Astrocyte (in vitro differentiated cells and primary cell): ENCODE measurements around the gene HEATR9. TPM values are rescaled to one million over a fixed set of nuclear protein-coding genes. Genes with fewer than 3 reads are reported as not detected.

Experiments
- DNase-seq: peaks from one replicate; pipeline ENCODE4 v3.0.0-alpha.2; 2010; ENCODE audit warnings: low read depth
- FAIRE-seq: peaks from 2 replicates; lab custom pipeline; 2011; peaks lifted over from hg19 to GRCh38; lab: Jason Lieb, UNC
- H2AFZ ChIP-seq: 2 replicates; pipeline ENCODE4 v1.6.0; 2012; ENCODE audit warnings: low read depth, low read length, inconsistent platforms
- H3K27ac ChIP-seq: 2 replicates; pipeline ENCODE4 v1.5.1; 2011; ENCODE audit warnings: low read depth, low read length, inconsistent platforms
- H3K27me3 ChIP-seq: 2 replicates; pipeline ENCODE4 v1.6.0; 2011; ENCODE audit warnings: low read length, inconsistent platforms; ENCODE audit not compliant: insufficient read depth
- H3K36me3 ChIP-seq: 2 replicates; pipeline ENCODE4 v1.5.1; 2011; ENCODE audit warnings: low read length, inconsistent platforms; ENCODE audit not compliant: insufficient read depth
- H3K4me1 ChIP-seq: 2 replicates; pipeline ENCODE4 v1.5.1; 2011; ENCODE audit warnings: low read length, inconsistent platforms; ENCODE audit not compliant: insufficient read depth
- H3K4me2 ChIP-seq: 2 replicates; pipeline ENCODE4 v1.6.0; 2012; ENCODE audit warnings: low read length, inconsistent platforms
- H3K4me3 ChIP-seq: 2 replicates; pipeline ENCODE4 v1.5.1; 2011; ENCODE audit warnings: low read depth, mild to moderate bottlenecking, low read length, inconsistent platforms; ENCODE audit not compliant: insufficient read depth
- H3K79me2 ChIP-seq: 2 replicates; pipeline ENCODE4 v1.6.0; 2012; ENCODE audit warnings: mild to moderate bottlenecking, low read length, inconsistent platforms; ENCODE audit not compliant: insufficient read depth
- H3K9ac ChIP-seq: 2 replicates; pipeline ENCODE4 v1.6.0; 2012; ENCODE audit warnings: mild to moderate bottlenecking, low read length, inconsistent platforms
- H3K9me3 ChIP-seq: 2 replicates; pipeline ENCODE4 v1.5.1; 2012; ENCODE audit warnings: low read depth, mild to moderate bottlenecking, low read length, inconsistent platforms; ENCODE audit not compliant: insufficient read depth
- H4K20me1 ChIP-seq: 2 replicates; pipeline ENCODE4 v1.6.0; 2012; ENCODE audit warnings: low read length, inconsistent platforms; ENCODE audit not compliant: insufficient read depth
- H3K27ac Mint-ChIP-seq: one replicate; pipeline ENCODE4 v1.8.0; 2021; ENCODE audit warnings: mild to moderate bottlenecking, mixed read lengths; ENCODE audit not compliant: unreplicated experiment
- H3K27me3 Mint-ChIP-seq: one replicate; pipeline ENCODE4 v1.8.0; 2021; ENCODE audit warnings: low read depth, mixed read lengths; ENCODE audit not compliant: unreplicated experiment
- H3K36me3 Mint-ChIP-seq: one replicate; pipeline ENCODE4 v1.8.0; 2021; ENCODE audit warnings: low read depth, mixed read lengths; ENCODE audit not compliant: unreplicated experiment
- H3K4me1 Mint-ChIP-seq: one replicate; pipeline ENCODE4 v1.8.0; 2021; ENCODE audit warnings: low read depth, mixed read lengths; ENCODE audit not compliant: unreplicated experiment
- H3K4me3 Mint-ChIP-seq: one replicate; pipeline ENCODE4 v1.8.0; 2021; ENCODE audit warnings: mild to moderate bottlenecking, moderate library complexity, mixed read lengths; ENCODE audit not compliant: unreplicated experiment
- H3K9me3 Mint-ChIP-seq: one replicate; pipeline ENCODE4 v1.8.0; 2021; ENCODE audit warnings: mild to moderate bottlenecking, mixed read lengths; ENCODE audit not compliant: unreplicated experiment
- CTCF ChIP-seq: IDR thresholded peaks from 2 replicates; pipeline ENCODE4 v1.5.1; 2011; ENCODE audit warnings: low read depth, mild to moderate bottlenecking, inconsistent platforms, low read length, moderate library complexity; ENCODE audit not compliant: insufficient read depth
- EZH2 ChIP-seq: IDR thresholded peaks from 2 replicates; pipeline ENCODE4 v1.6.1; 2012; ENCODE audit warnings: mild to moderate bottlenecking, low read length, inconsistent platforms; ENCODE audit not compliant: insufficient read depth
- total RNA-seq: library from RNA; stranded (reverse); gene quantifications from 2 replicates; pipeline ENCODE4 v1.2.1, GENCODE V29; 2021

The HEATR9 gene
- total RNA-seq, 1 donor from 2014 or later, result not detected

- H3K4me2 ChIP-seq, result no peak overlapping the region
- Mint-ChIP-seq H3K9me3 (no peaks in the 10 kb centered on the region), H3K4me3 (no peak overlapping the region), H3K36me3 (peaks cover 14% of the 10 kb centered on the region), H3K4me1 (peaks cover 5% of the 10 kb centered on the region), H3K27me3 (no peaks in the 10 kb centered on the region), H3K27ac (no peak overlapping the region)
- no peak overlapping the region for H3K27ac ChIP-seq
- no peaks in the 10 kb centered on the region for H3K79me2 ChIP-seq
- H3K9me3 ChIP-seq, result no peaks in the 10 kb centered on the region
- no peaks in the 10 kb centered on the region for H3K4me1 ChIP-seq
- no peaks in the 10 kb centered on the region for H3K27me3 ChIP-seq
- no peak for FAIRE-seq
- no peak overlapping the region for H2AFZ ChIP-seq
- no peaks in the 10 kb centered on the region for H3K36me3 ChIP-seq
- H4K20me1 ChIP-seq, result peaks cover 7% of the 10 kb centered on the region
- no peak overlapping the region for H3K9ac ChIP-seq
- no peak overlapping the region for H3K4me3 ChIP-seq
- DNase-seq, result no peak
- TF ChIP-seq EZH2 (no peak), CTCF (no peak)
Observed at GRCh38 chr17:35855965-35856364, 12.7 kb downstream of the HEATR9 start.

- no peak overlapping the region for H3K27ac ChIP-seq
- Mint-ChIP-seq H3K4me1 (peaks cover 12% of the 10 kb centered on the region), H3K4me3 (peak overlapping the region; percentile 20), H3K9me3 (no peaks in the 10 kb centered on the region), H3K27ac (no peak overlapping the region), H3K27me3 (no peaks in the 10 kb centered on the region), H3K36me3 (peaks cover 4% of the 10 kb centered on the region)
- peaks cover 27% of the 10 kb centered on the region for H3K36me3 ChIP-seq
- TF ChIP-seq EZH2, result no peak
- peak; percentile 83 for TF ChIP-seq CTCF
- no peaks in the 10 kb centered on the region for H3K4me1 ChIP-seq
- no peaks in the 10 kb centered on the region for H3K27me3 ChIP-seq
- no peak overlapping the region for H3K4me3 ChIP-seq
- H3K79me2 ChIP-seq, result no peaks in the 10 kb centered on the region
- H3K4me2 ChIP-seq, result no peak overlapping the region
- H2AFZ ChIP-seq, result no peak overlapping the region
- no peaks in the 10 kb centered on the region for H3K9me3 ChIP-seq
- DNase-seq (peak; percentile 36), FAIRE-seq (no peak)
- peaks cover 42% of the 10 kb centered on the region for H4K20me1 ChIP-seq
- no peak overlapping the region for H3K9ac ChIP-seq
Observed at GRCh38 chr17:35849469-35850348, 19.0 kb downstream of the HEATR9 start.
